ENCODE data around the gene ZNF224. TPM values are rescaled to one million over a fixed set of nuclear protein-coding genes. Genes with fewer than 3 reads are reported as not detected.
A peak's percentile ranks its signal among the peaks of the same experiment; 100 is the strongest.

ZNF224 gene
- total and polyA plus RNA-seq, 2 of the 13 experiments (the other 11 are each of a cell fraction or from before 2014, with no cell fraction given) = 13.0 to 16.1 TPM

GRCh38 chr19:44113138-44113783, 19.1 kb downstream of the ZNF224 start, which contains the start of gene ZNF225 (continued):
- TF ChIP-seq HMGXB3 (CRISPR knock-in tag; IDR thresholded peaks at IDR 0.05; ENCODE audit: borderline replicate concordance) = peak; percentile 83
- no peak for TF ChIP-seq ZNF329 (CRISPR knock-in tag; IDR thresholded peaks at IDR 0.05; ENCODE audit: low read depth)
- TF ChIP-seq ATF1 (CRISPR knock-in tag; IDR thresholded peaks at IDR 0.05) = peak; percentile 87
- TF ChIP-seq GFI1 (CRISPR knock-in tag; IDR thresholded peaks at IDR 0.05; ENCODE audit: borderline replicate concordance) = no peak; the same call in 1 of the 2 replicates
- no peak for TF ChIP-seq JUND (CRISPR knock-in tag; IDR thresholded peaks at IDR 0.05)
- peak; percentile 38 for TF ChIP-seq ASH2L (IDR thresholded peaks at IDR 0.05; ENCODE audit: insufficient read length, low read depth, low read length)
- no peak for TF ChIP-seq AGO2 (optimal IDR thresholded peaks at IDR 0.05; ENCODE audit: low read depth, low read length)
- no peak for TF ChIP-seq MTA1 (CRISPR knock-in tag; IDR thresholded peaks at IDR 0.05; ENCODE audit: borderline replicate concordance)
- TF ChIP-seq MAFG (CRISPR knock-in tag; IDR thresholded peaks at IDR 0.05) = no peak
- peak; percentile 55; the same call in 1 of the 2 replicates for TF ChIP-seq ZNF318 (CRISPR knock-in tag; IDR thresholded peaks at IDR 0.05)
- no peak for TF ChIP-seq HOMEZ (CRISPR knock-in tag; IDR thresholded peaks at IDR 0.05; ENCODE audit: low read depth)
- TF ChIP-seq SSRP1 (CRISPR knock-in tag; IDR thresholded peaks at IDR 0.05) = no peak
- peak; percentile 68 for TF ChIP-seq HNF1B (CRISPR knock-in tag; IDR thresholded peaks at IDR 0.05)

All from HepG2 (cell line).